ENCODE measurements around the gene PUM1. TPM values are rescaled to one million over a fixed set of nuclear protein-coding genes. Genes with fewer than 3 reads are reported as not detected.

PUM1 gene
- total and polyA plus RNA-seq, 4 donors = 18.1 to 49.2 (median 30.2) TPM

DNA sequence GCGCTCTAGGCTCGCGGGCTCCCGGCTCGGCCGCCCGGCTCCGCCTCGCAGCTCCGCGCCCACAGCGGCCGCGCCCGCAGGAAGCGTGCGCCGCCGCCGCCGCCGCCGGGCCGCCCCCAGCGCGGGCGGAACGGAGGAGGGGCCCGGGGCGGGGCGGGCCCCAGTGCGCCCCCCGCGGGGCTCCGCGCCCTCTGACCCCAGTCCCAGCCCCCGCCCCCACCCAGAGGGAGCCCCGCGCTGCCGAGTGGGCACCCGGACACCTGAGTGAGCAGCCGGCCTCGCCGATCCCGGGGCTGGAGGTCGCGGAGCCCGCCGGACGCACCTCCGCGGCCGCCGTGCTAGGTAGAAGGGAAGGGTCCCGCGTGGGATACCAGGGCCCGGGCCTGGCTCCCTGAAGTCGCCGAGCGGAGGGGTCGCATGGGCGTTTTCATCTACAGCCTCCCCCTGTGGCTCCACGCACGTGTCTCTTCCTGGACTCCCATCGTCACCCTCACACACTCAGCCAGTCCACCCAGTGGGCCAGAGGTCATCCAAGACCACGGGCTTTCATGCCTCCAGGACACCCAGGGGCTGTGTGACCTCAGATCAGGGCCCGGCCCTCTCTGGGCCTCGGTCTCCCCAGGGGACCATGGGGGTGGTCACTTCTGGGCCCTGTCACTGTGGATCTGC, 156.7 kb downstream of the PUM1 start, which contains the start of gene SDC3:
Gene SDC3, minus strand, starts transcription at position 63 of the 669 bp plus-strand sequence. CDS start 172 bp downstream, outside the sequence.
- no peak within 1 kb of the TSS for H3K9ac ChIP-seq (ENCODE audit: low read depth in 1 of 2, low read length in 2 of 2)
- H3K27me3 ChIP-seq (ENCODE audit: control insufficient read depth in 4 of 4, insufficient read depth in 4 of 4, low read length in 3 of 4) = no peaks in the 10 kb centered on the region
- WGBS = 4% methylated on average over 66 of the region's 68 CpGs
- H3K4me3 ChIP-seq (ENCODE audit: low read depth in 1 of 3, low read length in 3 of 3) = peak within 1 kb of the TSS in 1 of 3 donors; percentile 66
- peaks cover 0 to 10% (median 3%) of the 10 kb centered on the region in 4 donors for H3K4me1 ChIP-seq (ENCODE audit: control insufficient read depth in 4 of 4, insufficient read depth in 4 of 4, low read length in 3 of 4)
- no peaks in the 10 kb centered on the region for H3K9me3 ChIP-seq (ENCODE audit: control insufficient read depth in 4 of 4, low read length in 3 of 4)
- H3K27ac ChIP-seq (ENCODE audit: low read depth in 1 of 2, low read length in 2 of 2) = no peak within 1 kb of the TSS
- DNase-seq (ENCODE audit: low spot score) = no peak
- no peaks in the 10 kb centered on the region for H3K36me3 ChIP-seq (ENCODE audit: control insufficient read depth in 4 of 4, insufficient read depth in 3 of 4, low read depth in 1 of 4, low read length in 3 of 4)
- TF ChIP-seq NR2F2 (IDR thresholded peaks at IDR 0.05) = no peak
- TF ChIP-seq, protein P1, sequence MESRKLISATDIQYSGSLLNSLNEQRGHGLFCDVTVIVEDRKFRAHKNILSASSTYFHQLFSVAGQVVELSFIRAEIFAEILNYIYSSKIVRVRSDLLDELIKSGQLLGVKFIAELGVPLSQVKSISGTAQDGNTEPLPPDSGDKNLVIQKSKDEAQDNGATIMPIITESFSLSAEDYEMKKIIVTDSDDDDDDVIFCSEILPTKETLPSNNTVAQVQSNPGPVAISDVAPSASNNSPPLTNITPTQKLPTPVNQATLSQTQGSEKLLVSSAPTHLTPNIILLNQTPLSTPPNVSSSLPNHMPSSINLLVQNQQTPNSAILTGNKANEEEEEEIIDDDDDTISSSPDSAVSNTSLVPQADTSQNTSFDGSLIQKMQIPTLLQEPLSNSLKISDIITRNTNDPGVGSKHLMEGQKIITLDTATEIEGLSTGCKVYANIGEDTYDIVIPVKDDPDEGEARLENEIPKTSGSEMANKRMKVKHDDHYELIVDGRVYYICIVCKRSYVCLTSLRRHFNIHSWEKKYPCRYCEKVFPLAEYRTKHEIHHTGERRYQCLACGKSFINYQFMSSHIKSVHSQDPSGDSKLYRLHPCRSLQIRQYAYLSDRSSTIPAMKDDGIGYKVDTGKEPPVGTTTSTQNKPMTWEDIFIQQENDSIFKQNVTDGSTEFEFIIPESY (IDR thresholded peaks at IDR 0.05) = no peak
- TF ChIP-seq TAF1 (conservative IDR thresholded peaks at IDR 0.05) = no peak
- TF ChIP-seq HNF4A (conservative IDR thresholded peaks at IDR 0.05) = no peak
- no peak for TF ChIP-seq SP1 (IDR thresholded peaks at IDR 0.05)

DNA sequence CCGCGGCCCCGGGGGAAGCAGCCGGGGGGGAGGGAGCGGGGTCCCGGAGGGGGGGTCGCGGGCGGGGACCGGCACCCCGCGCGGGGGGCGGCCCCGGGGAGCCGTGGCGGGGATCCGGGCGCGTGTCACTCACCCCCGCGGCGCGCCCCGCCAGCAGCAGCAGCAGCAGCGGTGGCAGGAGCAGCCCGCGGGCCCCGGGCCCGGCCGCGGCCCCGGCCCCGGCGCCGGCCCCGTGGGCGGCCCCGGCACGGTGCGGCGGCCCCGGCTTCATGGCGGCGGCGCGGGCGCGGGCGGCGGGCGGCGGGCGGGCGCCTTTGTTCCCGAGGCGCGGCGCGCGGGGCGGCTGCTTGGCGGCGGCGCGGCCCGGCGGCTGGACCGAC, 157.2 kb downstream of the PUM1 start:
- no peaks in the 10 kb centered on the region for H3K36me3 ChIP-seq (ENCODE audit: control insufficient read depth in 4 of 4, insufficient read depth in 3 of 4, low read depth in 1 of 4, low read length in 3 of 4)
- peak overlapping the region in 1 of 3 donors; percentile 66 for H3K4me3 ChIP-seq (ENCODE audit: low read depth in 1 of 3, low read length in 3 of 3)
- H3K27ac ChIP-seq (ENCODE audit: low read depth in 1 of 2, low read length in 2 of 2) = no peak overlapping the region
- TF ChIP-seq, protein P2, sequence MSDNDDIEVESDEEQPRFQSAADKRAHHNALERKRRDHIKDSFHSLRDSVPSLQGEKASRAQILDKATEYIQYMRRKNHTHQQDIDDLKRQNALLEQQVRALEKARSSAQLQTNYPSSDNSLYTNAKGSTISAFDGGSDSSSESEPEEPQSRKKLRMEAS (IDR thresholded peaks at IDR 0.05) = no peak
- no peak for TF ChIP-seq SP1 (IDR thresholded peaks at IDR 0.05)
- no peak for TF ChIP-seq FOXA2 (IDR thresholded peaks at IDR 0.05)
- TF ChIP-seq, protein P1 (IDR thresholded peaks at IDR 0.05) = no peak
- no peak for TF ChIP-seq RXRA (IDR thresholded peaks at IDR 0.05)
- TF ChIP-seq, protein P3, sequence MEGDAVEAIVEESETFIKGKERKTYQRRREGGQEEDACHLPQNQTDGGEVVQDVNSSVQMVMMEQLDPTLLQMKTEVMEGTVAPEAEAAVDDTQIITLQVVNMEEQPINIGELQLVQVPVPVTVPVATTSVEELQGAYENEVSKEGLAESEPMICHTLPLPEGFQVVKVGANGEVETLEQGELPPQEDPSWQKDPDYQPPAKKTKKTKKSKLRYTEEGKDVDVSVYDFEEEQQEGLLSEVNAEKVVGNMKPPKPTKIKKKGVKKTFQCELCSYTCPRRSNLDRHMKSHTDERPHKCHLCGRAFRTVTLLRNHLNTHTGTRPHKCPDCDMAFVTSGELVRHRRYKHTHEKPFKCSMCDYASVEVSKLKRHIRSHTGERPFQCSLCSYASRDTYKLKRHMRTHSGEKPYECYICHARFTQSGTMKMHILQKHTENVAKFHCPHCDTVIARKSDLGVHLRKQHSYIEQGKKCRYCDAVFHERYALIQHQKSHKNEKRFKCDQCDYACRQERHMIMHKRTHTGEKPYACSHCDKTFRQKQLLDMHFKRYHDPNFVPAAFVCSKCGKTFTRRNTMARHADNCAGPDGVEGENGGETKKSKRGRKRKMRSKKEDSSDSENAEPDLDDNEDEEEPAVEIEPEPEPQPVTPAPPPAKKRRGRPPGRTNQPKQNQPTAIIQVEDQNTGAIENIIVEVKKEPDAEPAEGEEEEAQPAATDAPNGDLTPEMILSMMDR (IDR thresholded peaks at IDR 0.05; ENCODE audit: low read depth, low read length, missing input control) = no peak
- no peak for TF ChIP-seq GABPA (IDR thresholded peaks at IDR 0.05 in 1 of 2, conservative IDR thresholded peaks at IDR 0.05 in 1 of 2)
- TF ChIP-seq, protein P4, sequence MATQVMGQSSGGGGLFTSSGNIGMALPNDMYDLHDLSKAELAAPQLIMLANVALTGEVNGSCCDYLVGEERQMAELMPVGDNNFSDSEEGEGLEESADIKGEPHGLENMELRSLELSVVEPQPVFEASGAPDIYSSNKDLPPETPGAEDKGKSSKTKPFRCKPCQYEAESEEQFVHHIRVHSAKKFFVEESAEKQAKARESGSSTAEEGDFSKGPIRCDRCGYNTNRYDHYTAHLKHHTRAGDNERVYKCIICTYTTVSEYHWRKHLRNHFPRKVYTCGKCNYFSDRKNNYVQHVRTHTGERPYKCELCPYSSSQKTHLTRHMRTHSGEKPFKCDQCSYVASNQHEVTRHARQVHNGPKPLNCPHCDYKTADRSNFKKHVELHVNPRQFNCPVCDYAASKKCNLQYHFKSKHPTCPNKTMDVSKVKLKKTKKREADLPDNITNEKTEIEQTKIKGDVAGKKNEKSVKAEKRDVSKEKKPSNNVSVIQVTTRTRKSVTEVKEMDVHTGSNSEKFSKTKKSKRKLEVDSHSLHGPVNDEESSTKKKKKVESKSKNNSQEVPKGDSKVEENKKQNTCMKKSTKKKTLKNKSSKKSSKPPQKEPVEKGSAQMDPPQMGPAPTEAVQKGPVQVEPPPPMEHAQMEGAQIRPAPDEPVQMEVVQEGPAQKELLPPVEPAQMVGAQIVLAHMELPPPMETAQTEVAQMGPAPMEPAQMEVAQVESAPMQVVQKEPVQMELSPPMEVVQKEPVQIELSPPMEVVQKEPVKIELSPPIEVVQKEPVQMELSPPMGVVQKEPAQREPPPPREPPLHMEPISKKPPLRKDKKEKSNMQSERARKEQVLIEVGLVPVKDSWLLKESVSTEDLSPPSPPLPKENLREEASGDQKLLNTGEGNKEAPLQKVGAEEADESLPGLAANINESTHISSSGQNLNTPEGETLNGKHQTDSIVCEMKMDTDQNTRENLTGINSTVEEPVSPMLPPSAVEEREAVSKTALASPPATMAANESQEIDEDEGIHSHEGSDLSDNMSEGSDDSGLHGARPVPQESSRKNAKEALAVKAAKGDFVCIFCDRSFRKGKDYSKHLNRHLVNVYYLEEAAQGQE (IDR thresholded peaks at IDR 0.05) = no peak
- no peak for TF ChIP-seq HNF4G (IDR thresholded peaks at IDR 0.05)
- no peak for TF ChIP-seq HNF4A (conservative IDR thresholded peaks at IDR 0.05)
- H3K27me3 ChIP-seq (ENCODE audit: control insufficient read depth in 4 of 4, insufficient read depth in 4 of 4, low read length in 3 of 4) = no peaks in the 10 kb centered on the region
- H3K9me3 ChIP-seq (ENCODE audit: control insufficient read depth in 4 of 4, low read length in 3 of 4) = no peaks in the 10 kb centered on the region
- no peak for DNase-seq (ENCODE audit: low spot score)
- H3K9ac ChIP-seq (ENCODE audit: low read depth in 1 of 2, low read length in 2 of 2) = no peak overlapping the region
- peaks cover 0 to 10% (median 3%) of the 10 kb centered on the region in 4 donors for H3K4me1 ChIP-seq (ENCODE audit: control insufficient read depth in 4 of 4, insufficient read depth in 4 of 4, low read length in 3 of 4)
- WGBS = 1% methylated on average over 69 of the region's 69 CpGs
